ENCODE data around the gene STAC.
A peak's percentile ranks its signal among the peaks of the same experiment; 100 is the strongest.

The STAC gene

GRCh38 chr3:36380221-36381031 is at the start of gene STAC:
STAC (plus strand) TSS chr3:36380504; CDS start chr3:36380644, 140 bp downstream.
- no peak for FAIRE-seq
- peak; percentile 70 for DNase-seq (ENCODE audit: low spot score)

- DNase-seq (ENCODE audit: low spot score) (no peak), FAIRE-seq (no peak)
Measured at GRCh38 chr3:36332139-36332538, 48.2 kb upstream of the STAC start.

GRCh38 chr3:36362216-36362615 is 18.1 kb upstream of the STAC start:
- peak; percentile 83 for FAIRE-seq
- peak; percentile 76 for DNase-seq (ENCODE audit: low spot score)

- FAIRE-seq = peak; percentile 96
- DNase-seq (ENCODE audit: low spot score) = peak; percentile 86
Measured at GRCh38 chr3:36362973-36363372, 17.3 kb upstream of the STAC start.

- DNase-seq (ENCODE audit: low spot score) (no peak), FAIRE-seq (no peak)
Measured at GRCh38 chr3:36364260-36364659, 16.0 kb upstream of the STAC start.

GRCh38 chr3:36365829-36366228 is 14.5 kb upstream of the STAC start:
- FAIRE-seq (no peak), DNase-seq (ENCODE audit: low spot score) (no peak)

- DNase-seq (ENCODE audit: low spot score) (no peak), FAIRE-seq (no peak)
Measured at GRCh38 chr3:36366308-36366707, 14.0 kb upstream of the STAC start.

GRCh38 chr3:36367912-36368573 is 12.3 kb upstream of the STAC start:
- no peak for FAIRE-seq
- DNase-seq (ENCODE audit: low spot score) = no peak

GRCh38 chr3:36372534-36372935 is 7.8 kb upstream of the STAC start:
- DNase-seq (ENCODE audit: low spot score) = peak; percentile 78
- peak; percentile 84 for FAIRE-seq

GRCh38 chr3:36373084-36373483 is 7.2 kb upstream of the STAC start:
- peak; percentile 69 for DNase-seq (ENCODE audit: low spot score)
- peak; percentile 87 for FAIRE-seq

- no peak for FAIRE-seq
Measured at GRCh38 chr3:36373666-36374065, 6.6 kb upstream of the STAC start.

GRCh38 chr3:36379872-36380220 is 458 bp upstream of the STAC start:
- no peak for FAIRE-seq
- DNase-seq (ENCODE audit: low spot score) = no peak

More at GRCh38 chr3:36373666-36374065, 6.6 kb upstream of the STAC start:
- DNase-seq (ENCODE audit: low spot score) = no peak

- FAIRE-seq = no peak
Measured at GRCh38 chr3:36381311-36381956, 1.1 kb downstream of the STAC start.

GRCh38 chr3:36393563-36393962 is 13.3 kb downstream of the STAC start:
- DNase-seq (ENCODE audit: low spot score) (peak; percentile 50), FAIRE-seq (peak; percentile 30)

More at GRCh38 chr3:36381311-36381956, 1.1 kb downstream of the STAC start:
- DNase-seq (ENCODE audit: low spot score) = no peak

GRCh38 chr3:36394176-36394575 is 13.9 kb downstream of the STAC start:
- no peak for FAIRE-seq

GRCh38 chr3:36397841-36398240 is 17.5 kb downstream of the STAC start:
- FAIRE-seq = no peak

More at GRCh38 chr3:36394176-36394575, 13.9 kb downstream of the STAC start:
- DNase-seq (ENCODE audit: low spot score) = no peak

GRCh38 chr3:36399933-36400332 is 19.6 kb downstream of the STAC start:
- FAIRE-seq (no peak), DNase-seq (ENCODE audit: low spot score) (no peak)

More at GRCh38 chr3:36397841-36398240, 17.5 kb downstream of the STAC start:
- no peak for DNase-seq (ENCODE audit: low spot score)

GRCh38 chr3:36401056-36401455 is 20.8 kb downstream of the STAC start:
- DNase-seq (ENCODE audit: low spot score) (no peak), FAIRE-seq (no peak)

GRCh38 chr3:36403661-36404060 is 23.4 kb downstream of the STAC start:
- peak; percentile 12 for FAIRE-seq

GRCh38 chr3:36405190-36405589 is 24.9 kb downstream of the STAC start:
- DNase-seq (ENCODE audit: low spot score) = no peak
- no peak for FAIRE-seq

More at GRCh38 chr3:36403661-36404060, 23.4 kb downstream of the STAC start:
- DNase-seq (ENCODE audit: low spot score) = peak; percentile 26

- FAIRE-seq = no peak
- no peak for DNase-seq (ENCODE audit: low spot score)
Measured at GRCh38 chr3:36408146-36408545, 27.8 kb downstream of the STAC start.

- FAIRE-seq (no peak), DNase-seq (ENCODE audit: low spot score) (no peak)
Measured at GRCh38 chr3:36409862-36410261, 29.6 kb downstream of the STAC start.
